ENCODE data around the gene ALKBH4.

- TF ChIP-seq CTCF (IDR thresholded peaks at IDR 0.05; ENCODE audit: borderline replicate concordance, extremely low read depth, low read length, poor library complexity, severe bottlenecking): no peak
- TF ChIP-seq EZH2 (IDR thresholded peaks at IDR 0.05; ENCODE audit: borderline replicate concordance, low read depth, low read length, severe bottlenecking): no peak
These were observed 30.6 kb downstream of the ALKBH4 start for GRCh38 chr7:102434039-102434486.

All from DND-41 (cell line).